Activated CD4-positive, alpha-beta memory T cell treated with anti-CD3 and anti-CD28 coated beads for 36 hours (primary cell): ENCODE results near the gene SLC5A6. TPM values are rescaled to one million over a fixed set of nuclear protein-coding genes. Genes with fewer than 3 reads are reported as not detected.

Experiments used
- CTCF ChIA-PET: fragments of 350-600 bp; sonication (Branson Sonifier 250); formaldehyde crosslinking; loops from one replicate; lab custom pipeline; 2021; ENCODE audit warnings: antibody characterized with exemption, inconsistent platforms; lab: Charles Lee
- POLR2A ChIA-PET: fragments of 350-600 bp; sonication (Branson Sonifier 250); formaldehyde crosslinking; loops from one replicate; lab custom pipeline; 2021; ENCODE audit warnings: antibody characterized with exemption; lab: Charles Lee
- DNase-seq: peaks from one replicate; pipeline ENCODE4 v3.0.0-alpha.2; 2020
- H3K27ac Mint-ChIP-seq: one replicate; pipeline ENCODE4 v1.8.0; 2021; ENCODE audit warnings: mixed read lengths
- H3K27me3 Mint-ChIP-seq: one replicate; pipeline ENCODE4 v1.8.0; 2021; ENCODE audit warnings: mixed read lengths
- H3K36me3 Mint-ChIP-seq: one replicate; pipeline ENCODE4 v1.8.0; 2021; ENCODE audit warnings: mixed read lengths
- H3K4me1 Mint-ChIP-seq: one replicate; pipeline ENCODE4 v1.8.0; 2021; ENCODE audit warnings: low read depth, mixed read lengths
- H3K4me3 Mint-ChIP-seq: one replicate; pipeline ENCODE4 v1.8.0; 2021; ENCODE audit warnings: mild to moderate bottlenecking, mixed read lengths
- H3K9me3 Mint-ChIP-seq: one replicate; pipeline ENCODE4 v1.8.0; 2021; ENCODE audit warnings: mixed read lengths
- intact Hi-C: fragments of 100-400 bp; cut with micrococcal nuclease; formaldehyde crosslinking; loops from one replicate; pipeline ENCODE4 v1.15.1; 2023
- total RNA-seq, 2 experiments: library from RNA; stranded (reverse); gene quantifications; one replicate each; pipeline ENCODE4 v1.2.3, GENCODE V29; 2021

SLC5A6 gene
- total RNA-seq = 10 to 100 TPM; 29.2 to 30.2 TPM

- intact Hi-C loops = loop anchor here (1.0 to 10.0 kb wide), 6 partner anchors 51 to 473 kb away; partner anchors contain the start of genes AGBL5, GTF3C2, KHK and SLC30A3
- H3K4me3 Mint-ChIP-seq = peak within 1 kb of the TSS; percentile 98
- no peaks in the 10 kb centered on the region for H3K9me3 Mint-ChIP-seq
- ChIA-PET CTCF (interaction anchor here (0.6 to 1.6 kb wide), 4 partner anchors 68 to 199 kb away, joined by 3 to 5 read pairs (median 4); partner anchors contain the start of gene KHK), POLR2A (interaction anchor here (0.6 to 1.4 kb wide), 5 partner anchors 11 to 198 kb away, joined by 3 to 4 read pairs (median 3); partner anchors contain the start of gene PPM1G)
- DNase-seq = peak; percentile 92
- H3K4me1 Mint-ChIP-seq = peaks cover 49% of the 10 kb centered on the region
- H3K36me3 Mint-ChIP-seq = peaks cover 26% of the 10 kb centered on the region
- no peaks in the 10 kb centered on the region for H3K27me3 Mint-ChIP-seq
- H3K27ac Mint-ChIP-seq = peak within 1 kb of the TSS; percentile 99
Observed at GRCh38 chr2:27211943-27212625, at the start of gene SLC5A6, which contains the start of gene ATRAID. SLC5A6 (minus strand) TSS chr2:27212268; CDS start chr2:27207650, 4,618 bp downstream. ATRAID (plus strand) TSS chr2:27212041; CDS start chr2:27212369, 328 bp downstream.

- intact Hi-C loops = no loop called here
- Mint-ChIP-seq H3K27me3 (peaks cover 55% of the 10 kb centered on the region), H3K4me1 (peaks cover 23% of the 10 kb centered on the region), H3K36me3 (no peaks in the 10 kb centered on the region), H3K4me3 (peak overlapping the region; percentile 38), H3K27ac (no peak overlapping the region), H3K9me3 (no peaks in the 10 kb centered on the region)
- DNase-seq = no peak
- ChIA-PET POLR2A (no interaction called here), CTCF (interaction anchor here (7.9 kb wide), 1 partner anchor 19 kb away, joined by 94 read pairs; the partner anchor contains the start of gene TRIM54)
Observed at GRCh38 chr2:27261241-27261925, 49.3 kb upstream of the SLC5A6 start.

GRCh38 chr2:27258051-27258450 is 46.0 kb upstream of the SLC5A6 start:
- intact Hi-C loops = no loop called here
- Mint-ChIP-seq H3K27me3 (peaks cover 43% of the 10 kb centered on the region), H3K4me3 (no peak overlapping the region), H3K9me3 (no peaks in the 10 kb centered on the region), H3K4me1 (peaks cover 7% of the 10 kb centered on the region), H3K36me3 (no peaks in the 10 kb centered on the region), H3K27ac (no peak overlapping the region)
- ChIA-PET POLR2A (no interaction called here), CTCF (interaction anchor here (1.4 to 1.7 kb wide), 2 partner anchors 22 to 45 kb away, joined by 6 to 7 read pairs; no protein-coding TSS in a partner anchor)
- DNase-seq = no peak

GRCh38 chr2:27256855-27257454 is 44.9 kb upstream of the SLC5A6 start:
- Mint-ChIP-seq H3K36me3 (no peaks in the 10 kb centered on the region), H3K9me3 (no peaks in the 10 kb centered on the region), H3K4me1 (peaks cover 6% of the 10 kb centered on the region), H3K4me3 (no peak overlapping the region), H3K27me3 (peaks cover 43% of the 10 kb centered on the region), H3K27ac (no peak overlapping the region)
- DNase-seq = no peak
- intact Hi-C loops = no loop called here
- POLR2A ChIA-PET = no interaction called here
- CTCF ChIA-PET = interaction anchor here (1.4 kb wide), 1 partner anchor 47 kb away, joined by 6 read pairs; no protein-coding TSS in a partner anchor

DNA sequence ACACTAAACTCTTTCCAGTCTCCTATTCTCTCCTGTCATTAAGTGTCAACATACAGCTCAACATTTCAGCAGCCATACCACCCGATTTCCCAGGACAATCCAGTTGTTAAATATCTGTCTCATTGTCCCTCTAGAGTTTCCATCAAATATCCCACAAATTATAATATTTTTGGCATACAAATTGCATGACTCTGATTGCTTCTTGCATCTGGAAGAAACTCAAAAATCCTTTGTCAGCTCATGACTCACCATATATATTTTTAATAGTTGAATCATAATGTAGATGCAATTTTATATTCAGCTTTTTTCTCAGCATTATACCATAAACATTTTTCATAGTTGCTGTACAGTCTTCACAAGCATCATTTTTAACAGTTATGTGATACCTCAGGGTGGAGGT is 43.6 kb upstream of the SLC5A6 start:
- H3K27me3 Mint-ChIP-seq = peaks cover 33% of the 10 kb centered on the region
- H3K36me3 Mint-ChIP-seq = no peaks in the 10 kb centered on the region
- ChIA-PET POLR2A (no interaction called here), CTCF (interaction anchor here (1.2 kb wide), 1 partner anchor 24 kb away, joined by 4 read pairs; no protein-coding TSS in a partner anchor)
- no peak for DNase-seq
- intact Hi-C loops = no loop called here
- no peak overlapping the region for H3K27ac Mint-ChIP-seq
- no peak overlapping the region for H3K4me3 Mint-ChIP-seq
- no peaks in the 10 kb centered on the region for H3K4me1 Mint-ChIP-seq
- H3K9me3 Mint-ChIP-seq = no peaks in the 10 kb centered on the region

DNA sequence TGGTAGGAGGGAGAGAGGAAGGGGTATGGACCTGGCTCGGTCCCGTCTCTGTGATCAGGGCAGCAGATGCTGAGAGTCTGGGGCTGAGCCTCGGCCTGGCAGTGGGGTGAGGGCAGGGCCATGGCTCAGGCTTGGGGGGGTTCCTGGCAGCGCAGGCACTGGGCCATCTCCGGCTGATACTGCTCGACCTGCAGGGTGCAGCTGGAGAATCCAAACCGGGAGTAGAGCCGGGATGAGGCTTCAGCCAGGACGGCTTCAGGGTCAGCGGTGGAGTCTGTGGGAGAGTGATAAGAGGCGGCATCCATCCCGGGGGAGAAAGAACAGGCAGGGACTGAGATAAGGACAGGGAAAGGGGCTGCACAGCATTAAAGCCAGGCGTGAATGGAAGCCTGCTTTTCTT is 43.1 kb upstream of the SLC5A6 start:
- H3K27me3 Mint-ChIP-seq = peaks cover 28% of the 10 kb centered on the region
- CTCF ChIA-PET = interaction anchor here (1.2 kb wide), 1 partner anchor 25 kb away, joined by 4 read pairs; no protein-coding TSS in a partner anchor
- no peaks in the 10 kb centered on the region for H3K9me3 Mint-ChIP-seq
- intact Hi-C loops = no loop called here
- DNase-seq = no peak
- no peaks in the 10 kb centered on the region for H3K36me3 Mint-ChIP-seq
- no peaks in the 10 kb centered on the region for H3K4me1 Mint-ChIP-seq
- H3K27ac Mint-ChIP-seq = no peak overlapping the region
- POLR2A ChIA-PET = no interaction called here
- no peak overlapping the region for H3K4me3 Mint-ChIP-seq

DNA sequence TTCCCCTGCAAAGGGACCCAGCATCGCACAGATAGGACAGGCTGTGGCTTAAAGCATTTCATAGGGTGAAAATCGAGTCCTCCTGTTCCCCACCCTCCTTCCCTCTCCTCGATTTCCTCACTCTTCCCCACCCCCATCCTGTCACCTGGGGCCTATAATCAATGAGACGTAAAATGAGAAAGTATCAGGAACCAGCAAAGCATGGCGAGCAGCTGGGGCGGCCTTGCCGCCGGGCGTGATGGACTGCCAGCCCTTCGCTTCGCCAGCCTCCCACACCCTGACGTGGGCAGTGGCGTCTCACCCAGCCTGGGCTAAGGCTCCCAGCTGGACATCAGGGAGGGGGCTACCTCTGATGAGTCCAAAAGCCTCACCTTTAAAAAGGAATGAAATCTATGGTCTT is 39.7 kb upstream of the SLC5A6 start:
- Mint-ChIP-seq H3K9me3 (no peaks in the 10 kb centered on the region), H3K27ac (no peak overlapping the region)
- intact Hi-C loops = no loop called here

GRCh38 chr2:27250652-27251379 is 38.7 kb upstream of the SLC5A6 start:
- Mint-ChIP-seq H3K27ac (no peak overlapping the region), H3K36me3 (no peaks in the 10 kb centered on the region)

More for the DNA sequence above, 39.7 kb upstream of the SLC5A6 start:
- DNase-seq = no peak
- CTCF ChIA-PET = interaction anchor here (1.1 to 2.3 kb wide), 4 partner anchors 12 to 51 kb away, joined by 4 to 20 read pairs (median 7); no protein-coding TSS in a partner anchor
- POLR2A ChIA-PET = interaction anchor here (0.7 kb wide), 1 partner anchor 27 kb away, joined by 3 read pairs; no protein-coding TSS in a partner anchor
- H3K27me3 Mint-ChIP-seq = peaks cover 9% of the 10 kb centered on the region
- H3K4me3 Mint-ChIP-seq = no peak overlapping the region
- no peaks in the 10 kb centered on the region for H3K4me1 Mint-ChIP-seq
- no peaks in the 10 kb centered on the region for H3K36me3 Mint-ChIP-seq

DNA sequence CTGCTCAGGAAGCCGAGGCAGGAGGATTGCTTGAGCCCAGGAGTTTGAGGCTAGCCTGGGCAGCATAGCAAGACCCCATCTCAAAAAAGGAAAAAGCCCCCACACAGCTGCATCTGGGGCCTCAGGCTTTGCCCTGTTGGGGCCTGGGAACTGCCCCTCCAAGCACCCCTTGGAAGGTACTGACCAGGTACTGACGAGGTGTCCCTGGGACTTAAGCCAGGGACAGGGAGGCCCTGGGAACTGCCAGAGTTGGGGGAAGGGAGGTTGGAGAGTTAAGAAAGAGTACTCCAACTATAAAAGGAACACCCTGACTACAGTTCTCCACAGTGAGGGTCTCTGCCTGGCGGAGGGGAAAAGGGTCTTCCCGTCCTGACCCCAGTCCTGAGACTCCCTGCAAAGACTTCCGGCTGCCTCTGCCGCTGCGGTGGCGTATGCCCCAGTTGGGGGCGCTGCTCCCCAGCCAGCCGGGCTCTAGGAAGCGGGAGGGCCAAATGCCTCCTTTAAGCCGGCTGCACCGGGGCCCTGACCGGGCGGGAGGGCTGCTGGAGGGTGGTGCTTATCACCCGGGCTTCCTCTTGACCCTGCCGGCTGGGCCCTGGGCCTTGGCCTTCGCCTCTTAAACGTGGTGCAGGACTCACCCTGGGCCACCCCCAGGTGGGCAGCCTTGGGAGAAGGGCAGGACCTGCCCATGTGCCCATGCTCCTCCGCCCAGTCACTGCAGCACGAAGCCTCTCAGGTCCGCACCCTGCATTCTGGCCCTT is 38.0 kb upstream of the SLC5A6 start:
- ChIA-PET CTCF (interaction anchor here (1.0 to 2.4 kb wide), 5 partner anchors 30 to 53 kb away, joined by 3 to 22 read pairs (median 10); no protein-coding TSS in a partner anchor), POLR2A (no interaction called here)
- no peak overlapping the region for H3K27ac Mint-ChIP-seq
- no peak overlapping the region for H3K4me3 Mint-ChIP-seq
- peak; percentile 77 for DNase-seq
- H3K36me3 Mint-ChIP-seq = no peaks in the 10 kb centered on the region
- H3K4me1 Mint-ChIP-seq = no peaks in the 10 kb centered on the region
- H3K27me3 Mint-ChIP-seq = peaks cover 6% of the 10 kb centered on the region
- H3K9me3 Mint-ChIP-seq = no peaks in the 10 kb centered on the region
- intact Hi-C loops = loop anchor here (1.0 kb wide), 2 partner anchors 30 to 53 kb away; no protein-coding TSS in a partner anchor

More at GRCh38 chr2:27250652-27251379, 38.7 kb upstream of the SLC5A6 start:
- Mint-ChIP-seq H3K27me3 (peaks cover 6% of the 10 kb centered on the region), H3K9me3 (no peaks in the 10 kb centered on the region), H3K4me3 (no peak overlapping the region), H3K4me1 (no peaks in the 10 kb centered on the region)
- intact Hi-C loops = loop anchor here (1.0 kb wide), 2 partner anchors 29 to 52 kb away; no protein-coding TSS in a partner anchor
- ChIA-PET CTCF (interaction anchor here (0.6 to 2.3 kb wide), 4 partner anchors 13 to 56 kb away, joined by 3 to 20 read pairs (median 7); no protein-coding TSS in a partner anchor), POLR2A (no interaction called here)
- no peak for DNase-seq

DNA sequence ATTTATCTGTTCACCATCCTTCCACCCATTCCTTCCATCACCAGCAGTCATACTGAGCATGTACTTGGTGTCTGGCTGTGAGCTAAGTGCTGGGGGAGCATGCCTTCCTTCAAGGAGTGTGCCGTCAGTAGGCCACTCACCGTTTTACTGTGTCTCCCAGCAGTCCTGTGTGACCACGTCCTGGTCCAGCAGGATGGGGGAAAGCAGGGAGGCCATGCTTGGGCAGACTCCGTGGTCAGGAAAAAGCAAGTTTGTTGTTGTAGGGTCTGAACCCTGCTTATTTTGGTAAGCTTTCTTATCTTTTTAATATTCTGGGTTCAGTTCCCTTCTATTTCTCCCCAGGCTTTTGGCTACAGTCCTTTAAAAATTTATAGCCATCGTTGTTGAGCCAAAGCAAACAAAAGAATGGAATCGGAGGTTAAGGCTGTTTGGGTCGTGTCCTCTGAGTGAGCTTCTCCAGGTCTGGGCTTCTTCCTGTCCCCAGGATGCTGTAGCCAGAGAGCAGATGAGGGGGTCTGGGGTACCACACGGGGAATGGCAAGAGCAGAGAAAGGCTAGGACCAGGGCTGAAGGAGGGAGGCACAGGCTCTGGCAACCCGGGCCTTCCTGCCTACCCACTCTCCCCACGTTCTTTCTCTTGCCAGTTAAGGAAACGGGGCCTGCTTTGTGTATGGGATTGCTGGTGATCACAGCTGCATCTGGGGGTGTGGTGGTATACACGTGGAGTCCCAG is 37.3 kb upstream of the SLC5A6 start:
- Mint-ChIP-seq H3K4me1 (no peaks in the 10 kb centered on the region), H3K27ac (no peak overlapping the region), H3K9me3 (no peaks in the 10 kb centered on the region), H3K36me3 (no peaks in the 10 kb centered on the region), H3K27me3 (peaks cover 4% of the 10 kb centered on the region), H3K4me3 (no peak overlapping the region)
- intact Hi-C loops = no loop called here
- DNase-seq = no peak
- ChIA-PET CTCF (interaction anchor here (0.9 to 2.4 kb wide), 4 partner anchors 30 to 113 kb away, joined by 3 to 22 read pairs (median 6); no protein-coding TSS in a partner anchor), POLR2A (interaction anchor here (0.8 to 1.8 kb wide), 2 partner anchors 23 to 31 kb away, joined by 3 to 5 read pairs; no protein-coding TSS in a partner anchor)
